Measurements from ENCODE around the gene ZCCHC2.
A peak's percentile ranks its signal among the peaks of the same experiment; 100 is the strongest.

The ZCCHC2 gene

GRCh38 chr18:62505669-62506494 is 16.9 kb upstream of the ZCCHC2 start:
- 100% methylated on average over 5 of the region's 8 CpGs for WGBS
- peak overlapping the region; percentile 94 for H3K9ac ChIP-seq (ENCODE audit: low read length)
- H3K4ac ChIP-seq (ENCODE audit: low read depth in 1 of 2, low read length in 2 of 2) = no peak overlapping the region

GRCh38 chr18:62506495-62507143 is 16.2 kb upstream of the ZCCHC2 start:
- Histone ChIP-seq H3K9ac (ENCODE audit: low read length) (peak overlapping the region; percentile 94), H3K27ac (ENCODE audit: low read length, poor library complexity, severe bottlenecking) (no peak overlapping the region), H3K36me3 (ENCODE audit: control insufficient read depth in 1 of 2, insufficient read depth in 2 of 2, low read depth in 1 of 2, low read length in 2 of 2) (no peaks in the 10 kb centered on the region), H3K79me1 (replicated peaks; ENCODE audit: low read length, poor library complexity, severe bottlenecking) (no peaks in the 10 kb centered on the region), H3K27me3 (ENCODE audit: control insufficient read depth in 1 of 2, insufficient read depth in 1 of 2, low read length in 2 of 2) (no peaks in the 10 kb centered on the region), H3K4ac (ENCODE audit: low read depth in 1 of 2, low read length in 2 of 2) (no peak overlapping the region), H3K9me3 (ENCODE audit: control insufficient read depth, low read length) (peaks cover 4% of the 10 kb centered on the region), H3K4me1 (ENCODE audit: control insufficient read depth, insufficient read depth, low read depth, low read length) (no peaks in the 10 kb centered on the region), H3K18ac (ENCODE audit: low read depth in 1 of 2, low read length in 2 of 2) (no peak overlapping the region), H3K23ac (ENCODE audit: low read length in 2 of 2) (no peak overlapping the region), H4K8ac (ENCODE audit: low read length) (no peak overlapping the region), H2BK15ac (ENCODE audit: low read depth, poor library complexity, severe bottlenecking) (no peak overlapping the region), H2AFZ (ENCODE audit: low read depth, low read length) (no peak overlapping the region), H3K14ac (ENCODE audit: low read length in 2 of 2) (no peak overlapping the region), H2BK5ac (ENCODE audit: low read depth, low read length, poor library complexity, severe bottlenecking) (no peak overlapping the region), H4K91ac (ENCODE audit: low read length) (no peak overlapping the region), H3K4me2 (ENCODE audit: low read length, poor library complexity, severe bottlenecking) (peak overlapping the region; percentile 47), H2AK5ac (ENCODE audit: low read length, severe bottlenecking) (no peak overlapping the region), H2BK12ac (ENCODE audit: low read length in 2 of 2) (no peak overlapping the region), H3K4me3 (ENCODE audit: insufficient read depth in 1 of 2, low read depth in 1 of 2, low read length in 2 of 2) (peak overlapping the region in 1 of 2 experiments; percentile 79), H2BK120ac (ENCODE audit: low read depth, low read length) (no peak overlapping the region)
- peak; percentile 3 for DNase-seq
- 98% methylated on average over 6 of the region's 7 CpGs for WGBS

More at GRCh38 chr18:62505669-62506494, 16.9 kb upstream of the ZCCHC2 start:
- H2BK12ac ChIP-seq (ENCODE audit: low read length in 2 of 2) = no peak overlapping the region
- peak overlapping the region in 1 of 2 experiments; percentile 18 for H3K18ac ChIP-seq (ENCODE audit: low read depth in 1 of 2, low read length in 2 of 2)
- peak overlapping the region; percentile 90 for H4K8ac ChIP-seq (ENCODE audit: low read length)
- H3K27ac ChIP-seq (ENCODE audit: low read length, poor library complexity, severe bottlenecking) = no peak overlapping the region
- no peak overlapping the region for H3K14ac ChIP-seq (ENCODE audit: low read length in 2 of 2)
- no peaks in the 10 kb centered on the region for H3K4me1 ChIP-seq (ENCODE audit: control insufficient read depth, insufficient read depth, low read depth, low read length)
- peak; percentile 38 for DNase-seq
- H2AFZ ChIP-seq (ENCODE audit: low read depth, low read length) = no peak overlapping the region
- no peak overlapping the region for H3K23ac ChIP-seq (ENCODE audit: low read length in 2 of 2)
- no peak overlapping the region for H4K91ac ChIP-seq (ENCODE audit: low read length)
- no peaks in the 10 kb centered on the region for H3K36me3 ChIP-seq (ENCODE audit: control insufficient read depth in 1 of 2, insufficient read depth in 2 of 2, low read depth in 1 of 2, low read length in 2 of 2)
- no peak overlapping the region for H2BK5ac ChIP-seq (ENCODE audit: low read depth, low read length, poor library complexity, severe bottlenecking)
- H2AK5ac ChIP-seq (ENCODE audit: low read length, severe bottlenecking) = no peak overlapping the region
- no peak overlapping the region for H3K4me2 ChIP-seq (ENCODE audit: low read length, poor library complexity, severe bottlenecking)
- H3K27me3 ChIP-seq (ENCODE audit: control insufficient read depth in 1 of 2, insufficient read depth in 1 of 2, low read length in 2 of 2) = no peaks in the 10 kb centered on the region
- H3K4me3 ChIP-seq (ENCODE audit: insufficient read depth in 1 of 2, low read depth in 1 of 2, low read length in 2 of 2) = peak overlapping the region; percentile 34 to 79
- H2BK120ac ChIP-seq (ENCODE audit: low read depth, low read length) = no peak overlapping the region
- no peaks in the 10 kb centered on the region for H3K79me1 ChIP-seq (replicated peaks; ENCODE audit: low read length, poor library complexity, severe bottlenecking)
- H2BK15ac ChIP-seq (ENCODE audit: low read depth, poor library complexity, severe bottlenecking) = no peak overlapping the region
- H3K9me3 ChIP-seq (ENCODE audit: control insufficient read depth, low read length) = no peaks in the 10 kb centered on the region

- no peaks in the 10 kb centered on the region for H3K36me3 ChIP-seq (ENCODE audit: control insufficient read depth in 1 of 2, insufficient read depth in 2 of 2, low read depth in 1 of 2, low read length in 2 of 2)
- no peaks in the 10 kb centered on the region for H3K4me1 ChIP-seq (ENCODE audit: control insufficient read depth, insufficient read depth, low read depth, low read length)
- peaks cover 35% of the 10 kb centered on the region for H3K9me3 ChIP-seq (ENCODE audit: control insufficient read depth, low read length)
- no peak overlapping the region for H3K14ac ChIP-seq (ENCODE audit: low read length in 2 of 2)
- H3K4me2 ChIP-seq (ENCODE audit: low read length, poor library complexity, severe bottlenecking) = no peak overlapping the region
- H3K18ac ChIP-seq (ENCODE audit: low read depth in 1 of 2, low read length in 2 of 2) = no peak overlapping the region
- H2AK5ac ChIP-seq (ENCODE audit: low read length, severe bottlenecking) = no peak overlapping the region
- H3K79me1 ChIP-seq (replicated peaks; ENCODE audit: low read length, poor library complexity, severe bottlenecking) = no peaks in the 10 kb centered on the region
- DNase-seq = no peak
- no peak overlapping the region for H4K91ac ChIP-seq (ENCODE audit: low read length)
- H2AFZ ChIP-seq (ENCODE audit: low read depth, low read length) = no peak overlapping the region
- no peak overlapping the region for H3K27ac ChIP-seq (ENCODE audit: low read length, poor library complexity, severe bottlenecking)
- H2BK15ac ChIP-seq (ENCODE audit: low read depth, poor library complexity, severe bottlenecking) = no peak overlapping the region
- no peak overlapping the region for H2BK120ac ChIP-seq (ENCODE audit: low read depth, low read length)
- H3K9ac ChIP-seq (ENCODE audit: low read length) = no peak overlapping the region
- no peak overlapping the region for H3K4ac ChIP-seq (ENCODE audit: low read depth in 1 of 2, low read length in 2 of 2)
- H4K8ac ChIP-seq (ENCODE audit: low read length) = no peak overlapping the region
- 100% methylated on average over 1 of the region's 1 CpG for WGBS
- H3K23ac ChIP-seq (ENCODE audit: low read length in 2 of 2) = no peak overlapping the region
- no peak overlapping the region for H3K4me3 ChIP-seq (ENCODE audit: insufficient read depth in 1 of 2, low read depth in 1 of 2, low read length in 2 of 2)
- no peak overlapping the region for H2BK5ac ChIP-seq (ENCODE audit: low read depth, low read length, poor library complexity, severe bottlenecking)
- H2BK12ac ChIP-seq (ENCODE audit: low read length in 2 of 2) = no peak overlapping the region
- H3K27me3 ChIP-seq (ENCODE audit: control insufficient read depth in 1 of 2, insufficient read depth in 1 of 2, low read length in 2 of 2) = no peaks in the 10 kb centered on the region
Observed at GRCh38 chr18:62509779-62510178, 13.0 kb upstream of the ZCCHC2 start.

GRCh38 chr18:62510789-62511188 is 12.0 kb upstream of the ZCCHC2 start:
- H2AFZ ChIP-seq (ENCODE audit: low read depth, low read length) = no peak overlapping the region
- H2AK5ac ChIP-seq (ENCODE audit: low read length, severe bottlenecking) = no peak overlapping the region
- no peak overlapping the region for H3K27ac ChIP-seq (ENCODE audit: low read length, poor library complexity, severe bottlenecking)
- H3K9ac ChIP-seq (ENCODE audit: low read length) = no peak overlapping the region
- no peak overlapping the region for H3K4me2 ChIP-seq (ENCODE audit: low read length, poor library complexity, severe bottlenecking)
- DNase-seq = peak; percentile 78
- H4K8ac ChIP-seq (ENCODE audit: low read length) = no peak overlapping the region
- no peaks in the 10 kb centered on the region for H3K79me1 ChIP-seq (replicated peaks; ENCODE audit: low read length, poor library complexity, severe bottlenecking)
- WGBS = 83% methylated on average over 2 of the region's 2 CpGs
- H3K4me1 ChIP-seq (ENCODE audit: control insufficient read depth, insufficient read depth, low read depth, low read length) = no peaks in the 10 kb centered on the region
- H2BK120ac ChIP-seq (ENCODE audit: low read depth, low read length) = no peak overlapping the region
- H4K91ac ChIP-seq (ENCODE audit: low read length) = no peak overlapping the region
- H3K14ac ChIP-seq (ENCODE audit: low read length in 2 of 2) = no peak overlapping the region
- H2BK15ac ChIP-seq (ENCODE audit: low read depth, poor library complexity, severe bottlenecking) = no peak overlapping the region
- peaks cover 42% of the 10 kb centered on the region for H3K9me3 ChIP-seq (ENCODE audit: control insufficient read depth, low read length)
- no peaks in the 10 kb centered on the region for H3K27me3 ChIP-seq (ENCODE audit: control insufficient read depth in 1 of 2, insufficient read depth in 1 of 2, low read length in 2 of 2)
- H2BK5ac ChIP-seq (ENCODE audit: low read depth, low read length, poor library complexity, severe bottlenecking) = no peak overlapping the region
- H3K4me3 ChIP-seq (ENCODE audit: insufficient read depth in 1 of 2, low read depth in 1 of 2, low read length in 2 of 2) = no peak overlapping the region
- H3K23ac ChIP-seq (ENCODE audit: low read length in 2 of 2) = no peak overlapping the region
- no peak overlapping the region for H3K18ac ChIP-seq (ENCODE audit: low read depth in 1 of 2, low read length in 2 of 2)
- no peak overlapping the region for H3K4ac ChIP-seq (ENCODE audit: low read depth in 1 of 2, low read length in 2 of 2)
- H2BK12ac ChIP-seq (ENCODE audit: low read length in 2 of 2) = no peak overlapping the region
- no peaks in the 10 kb centered on the region for H3K36me3 ChIP-seq (ENCODE audit: control insufficient read depth in 1 of 2, insufficient read depth in 2 of 2, low read depth in 1 of 2, low read length in 2 of 2)

Data from mesenchymal stem cell (in vitro differentiated cells and primary cell).